HG03432 (cell line): ENCODE data around the gene ZBP1.

Experiments
- ATAC-seq: cut with Tn5 transposase; IDR thresholded peaks from one replicate; pipeline ENCODE4 v1.9.1; 2021; ENCODE audit warnings: mild to moderate bottlenecking, moderate library complexity; ENCODE audit not compliant: unreplicated experiment

Gene ZBP1

DNA sequence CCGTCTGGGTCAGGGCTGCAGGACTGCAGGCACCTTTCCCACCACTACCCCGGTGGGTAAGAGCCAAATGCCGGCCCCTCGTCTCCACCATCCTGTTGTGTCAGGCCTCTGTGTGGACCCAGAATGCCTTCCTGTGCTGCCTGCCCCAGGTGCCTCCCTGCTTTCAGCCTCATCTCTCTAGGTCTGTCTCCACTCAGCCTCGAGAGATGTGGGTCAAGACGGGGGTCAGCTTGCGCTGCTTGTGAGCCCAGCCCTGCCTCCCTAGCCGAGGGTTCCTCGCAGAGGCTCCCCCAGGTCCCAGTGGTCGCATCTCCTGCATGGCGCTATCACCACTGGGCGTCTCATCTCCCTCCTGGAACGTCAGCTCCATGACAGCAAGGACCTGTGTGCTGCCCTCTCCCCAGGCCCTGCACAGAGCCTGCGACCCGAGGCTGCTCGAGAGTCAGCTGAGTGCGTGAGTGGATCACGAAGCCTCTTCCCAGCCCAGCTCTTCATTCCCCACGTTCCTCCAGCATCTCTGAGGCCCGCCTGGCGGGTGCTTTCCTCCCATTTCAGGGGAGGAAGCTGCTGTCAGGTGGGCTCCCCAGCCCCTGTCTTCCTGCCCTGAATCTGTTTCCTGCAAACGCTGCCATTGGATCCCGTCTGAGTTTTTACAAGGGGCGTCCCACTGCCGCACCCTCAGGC lies 38.7 kb upstream of the ZBP1 start:
- no peak for ATAC-seq

DNA sequence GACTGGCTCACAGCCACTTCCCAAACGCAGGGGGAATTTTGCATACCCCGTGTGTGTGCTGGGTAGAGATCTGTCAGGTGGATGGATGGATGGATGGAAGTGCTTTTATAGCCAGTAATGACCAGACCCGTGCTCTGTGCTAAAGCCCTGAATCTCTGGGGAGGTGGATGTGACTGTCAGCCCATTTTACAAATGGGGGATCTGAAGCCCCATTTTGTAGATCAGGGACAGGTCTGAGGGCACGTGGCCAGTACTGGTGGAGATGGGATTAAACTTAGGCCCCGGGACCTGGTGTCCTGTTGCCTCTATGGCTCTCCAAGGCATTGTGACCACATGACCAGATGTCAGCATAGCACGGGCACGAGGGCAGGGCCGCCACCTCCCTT lies 38.2 kb upstream of the ZBP1 start:
- ATAC-seq = no peak

DNA sequence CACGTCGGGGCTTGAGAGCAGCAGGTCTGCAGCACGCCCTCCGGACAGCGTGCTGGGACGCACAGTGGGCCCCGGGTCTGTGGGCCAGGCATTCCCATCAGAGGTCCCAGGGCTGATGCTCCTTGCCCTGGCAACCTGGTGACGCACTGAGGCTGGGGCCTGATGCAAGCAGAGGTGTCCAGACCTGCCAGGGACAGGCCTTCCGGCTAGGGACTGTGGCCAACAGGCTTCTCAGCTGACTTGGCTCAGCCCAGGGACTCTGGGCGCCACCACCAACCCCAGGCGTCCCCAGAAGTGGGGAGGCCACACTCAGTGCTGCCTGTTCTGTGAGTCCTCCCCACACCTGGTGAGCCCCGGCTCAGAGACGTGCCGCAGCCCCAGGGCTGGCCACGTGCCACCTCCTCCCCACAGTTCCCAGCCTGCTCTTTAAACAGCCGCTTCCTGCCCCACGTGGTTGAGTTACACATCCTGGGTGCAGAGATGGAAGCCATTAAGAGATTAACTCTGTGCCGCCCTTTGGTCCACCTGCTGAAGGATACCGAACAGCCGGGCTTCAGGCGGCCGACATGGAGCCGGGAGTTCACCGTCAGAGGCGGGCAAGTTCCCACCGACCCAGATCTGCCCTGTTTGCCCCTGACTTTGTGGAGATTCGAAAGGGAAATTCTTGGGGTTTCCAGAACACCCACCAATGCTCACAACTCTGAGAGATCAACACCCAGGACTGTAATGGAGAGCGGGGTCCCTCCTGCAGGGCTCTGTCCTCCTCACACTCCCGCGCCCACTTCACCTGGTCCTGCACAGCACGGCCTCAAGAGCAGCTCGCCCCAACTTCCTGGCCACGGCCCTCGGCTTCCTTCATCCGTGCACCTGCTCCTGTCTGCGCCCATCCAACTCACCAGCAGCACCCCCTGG lies 37.6 kb upstream of the ZBP1 start:
- ATAC-seq = no peak

DNA sequence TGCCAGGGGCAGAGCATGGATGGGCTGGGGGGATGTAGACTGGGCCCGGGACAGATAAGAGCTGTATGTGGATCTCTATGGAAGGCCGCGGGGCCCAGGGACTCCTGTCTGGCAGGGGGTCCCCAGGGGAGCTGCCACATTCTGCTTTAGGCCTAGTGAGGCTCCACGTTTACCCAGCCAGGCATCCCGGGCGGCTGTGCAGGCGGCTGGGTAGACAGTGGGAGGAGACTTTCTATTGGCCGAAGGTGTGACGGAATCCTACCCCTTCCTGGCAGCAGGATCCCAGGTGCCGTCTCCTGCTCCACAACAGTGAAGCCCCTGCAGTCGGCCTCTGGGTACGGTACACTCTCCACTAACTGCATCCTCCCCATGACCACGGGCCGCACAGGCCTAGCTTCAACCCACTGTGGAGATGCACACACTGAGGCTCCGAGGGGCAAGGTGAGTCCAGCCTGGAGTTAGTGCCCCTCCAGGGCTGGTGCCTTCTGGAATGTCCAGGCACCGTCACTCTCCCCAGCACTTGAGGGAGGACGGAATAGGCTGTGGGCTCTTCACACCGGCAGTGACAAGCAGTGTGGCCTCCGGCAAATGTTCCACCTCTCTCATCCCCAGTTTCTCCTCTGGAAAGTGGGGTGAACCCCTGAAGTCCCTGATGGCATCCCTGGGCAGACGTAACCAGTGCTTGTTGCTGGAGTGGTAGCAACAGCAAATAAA lies 36.8 kb upstream of the ZBP1 start:
- no peak for ATAC-seq

DNA sequence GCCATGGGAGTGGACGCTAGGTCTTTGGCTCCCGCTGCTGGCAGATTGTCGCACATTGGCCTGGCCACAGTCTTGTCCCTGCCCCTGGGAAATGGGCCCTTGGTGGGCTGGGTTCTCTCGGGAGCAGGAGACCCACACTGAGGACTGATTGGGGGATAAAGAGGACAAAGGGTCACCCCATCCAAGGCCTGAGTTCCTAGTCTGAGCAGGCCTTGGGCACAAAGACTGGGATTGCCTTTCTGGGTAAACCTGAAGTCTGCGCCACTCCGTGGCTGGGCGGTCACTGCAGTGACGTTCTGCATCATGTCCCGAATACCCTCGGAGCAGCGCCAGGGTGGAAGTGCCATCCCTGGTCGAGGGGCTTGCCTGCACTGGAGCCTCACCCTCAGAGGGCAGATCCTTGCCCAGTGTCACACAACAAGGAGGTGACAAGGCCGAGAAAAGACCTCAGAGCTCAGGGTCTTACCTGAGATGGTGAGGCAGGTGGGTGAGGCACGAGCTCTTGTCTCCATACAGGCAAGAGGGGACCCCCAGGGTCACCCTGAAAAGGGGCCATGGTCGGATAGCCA lies 36.1 kb upstream of the ZBP1 start:
- ATAC-seq = no peak

DNA sequence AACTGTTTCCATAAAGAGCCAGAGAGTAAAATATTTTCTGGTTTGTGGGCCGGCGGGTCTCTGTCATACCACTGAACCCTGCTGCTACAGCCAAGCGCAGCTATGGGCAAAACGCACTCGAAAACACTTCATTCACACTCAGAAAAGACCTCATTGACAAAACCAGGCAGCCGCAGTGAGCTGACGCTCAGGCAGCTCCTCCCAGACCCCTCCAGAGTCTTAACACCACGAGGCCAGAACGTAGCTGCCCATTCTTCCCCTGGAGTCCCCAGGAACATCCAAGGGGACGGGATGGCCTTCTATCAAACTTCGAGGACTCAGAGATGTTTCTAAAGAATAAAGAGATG lies 35.6 kb upstream of the ZBP1 start:
- ATAC-seq = no peak

DNA sequence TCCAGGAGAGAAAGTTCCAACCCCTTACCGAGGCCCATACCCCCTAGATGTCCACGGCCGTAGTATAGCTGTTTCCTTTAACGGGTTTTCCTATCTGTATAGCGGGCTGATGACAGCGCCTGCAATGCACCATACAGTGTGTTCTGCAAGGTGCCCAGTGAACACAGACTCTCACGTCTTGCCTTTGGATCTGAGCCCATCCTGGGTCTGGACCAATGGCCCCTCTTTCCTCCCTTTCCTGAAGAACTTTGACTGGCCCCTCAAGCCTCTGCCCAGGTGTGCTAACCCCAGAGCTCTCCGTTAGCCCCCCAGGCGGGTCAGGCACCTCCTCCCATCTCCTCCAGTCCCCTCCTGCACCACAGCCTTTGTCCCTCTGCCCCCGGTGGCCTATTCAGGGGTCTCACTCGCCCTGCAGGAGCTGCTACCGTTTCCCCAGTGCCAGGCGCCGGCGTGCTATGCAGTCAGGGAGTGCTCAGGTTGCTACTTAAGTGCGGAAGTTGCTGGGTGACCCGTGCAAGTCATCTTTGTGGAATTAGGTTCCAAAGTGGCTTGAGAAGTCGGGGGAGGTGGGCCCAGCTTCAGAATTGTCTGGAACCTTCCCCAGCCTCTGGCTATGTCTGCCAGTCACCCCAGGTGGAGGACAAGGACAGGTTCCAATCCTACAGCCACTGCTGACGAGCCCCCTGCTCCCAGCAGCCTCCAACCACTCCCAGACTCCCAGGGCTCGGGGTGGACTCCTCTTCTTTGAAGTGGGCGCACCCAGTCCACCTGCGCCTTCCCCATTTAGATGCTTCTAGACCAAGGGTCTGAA lies 35.0 kb upstream of the ZBP1 start:
- ATAC-seq = no peak

DNA sequence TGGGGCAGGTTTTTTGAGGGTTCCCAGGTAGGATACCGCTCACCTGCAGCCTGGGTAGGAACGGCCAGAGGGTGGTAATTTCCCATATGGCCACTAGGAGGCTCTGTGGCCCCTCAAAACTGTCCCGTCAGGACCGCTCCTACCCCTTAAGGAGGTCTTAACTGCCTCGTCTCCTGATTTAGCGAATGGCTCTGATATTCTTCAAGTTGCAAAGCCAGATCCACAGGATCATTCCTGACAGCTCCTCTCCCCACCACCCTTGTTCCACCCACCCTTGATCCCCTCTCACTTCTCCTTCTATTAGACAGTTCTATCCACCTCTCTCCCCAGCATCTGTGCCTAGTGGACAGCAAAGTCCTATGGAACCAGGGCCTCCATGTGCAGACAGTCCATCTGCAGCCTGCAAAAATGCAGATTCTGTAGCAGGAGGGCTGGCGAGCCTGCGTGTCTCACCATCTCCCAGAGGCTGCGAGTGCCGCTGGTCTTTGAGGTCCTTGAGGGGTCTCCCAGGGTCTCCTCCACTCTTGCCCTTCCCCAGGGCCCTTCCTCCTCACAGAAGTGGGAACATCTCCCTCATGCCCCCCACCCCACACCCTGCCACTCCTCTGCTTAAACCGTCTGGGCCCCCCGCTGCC lies 34.3 kb upstream of the ZBP1 start:
- no peak for ATAC-seq

DNA sequence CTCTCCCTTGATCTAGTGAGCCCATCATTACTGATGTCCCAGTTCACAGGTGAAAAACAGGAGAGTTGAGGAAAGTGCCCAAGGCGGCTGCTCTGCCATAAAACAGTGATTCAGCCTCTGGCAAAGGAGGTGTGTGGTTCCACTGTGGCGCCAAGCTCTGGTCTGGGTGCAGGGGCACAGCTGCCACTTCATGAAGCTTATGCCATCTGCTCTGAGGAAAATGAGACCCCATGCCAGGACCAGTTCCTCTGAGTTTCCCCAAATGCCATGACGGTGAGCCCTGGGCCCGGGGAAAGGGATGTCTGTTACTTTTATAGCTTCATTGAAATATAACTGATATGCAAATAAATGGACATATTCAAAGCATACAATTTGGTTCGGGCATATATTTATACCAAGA lies 33.7 kb upstream of the ZBP1 start:
- ATAC-seq = no peak

DNA sequence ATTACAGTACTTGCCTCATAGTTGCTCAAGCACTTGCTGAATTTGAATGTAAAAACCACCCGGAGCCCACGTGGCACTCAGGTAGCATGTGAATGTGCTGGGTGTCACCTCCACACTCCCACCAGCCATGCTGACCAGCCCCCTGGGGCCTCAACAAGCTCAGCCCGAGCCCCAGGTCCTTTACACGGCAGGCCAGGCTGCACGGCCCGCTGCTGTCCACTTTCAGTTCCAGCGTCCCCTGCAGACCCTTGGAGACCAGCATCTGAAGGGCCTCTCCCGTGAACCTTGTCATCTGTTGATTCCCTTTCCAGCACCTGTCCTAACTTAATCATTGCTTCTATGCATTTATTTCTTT lies 33.3 kb upstream of the ZBP1 start:
- ATAC-seq = no peak

DNA sequence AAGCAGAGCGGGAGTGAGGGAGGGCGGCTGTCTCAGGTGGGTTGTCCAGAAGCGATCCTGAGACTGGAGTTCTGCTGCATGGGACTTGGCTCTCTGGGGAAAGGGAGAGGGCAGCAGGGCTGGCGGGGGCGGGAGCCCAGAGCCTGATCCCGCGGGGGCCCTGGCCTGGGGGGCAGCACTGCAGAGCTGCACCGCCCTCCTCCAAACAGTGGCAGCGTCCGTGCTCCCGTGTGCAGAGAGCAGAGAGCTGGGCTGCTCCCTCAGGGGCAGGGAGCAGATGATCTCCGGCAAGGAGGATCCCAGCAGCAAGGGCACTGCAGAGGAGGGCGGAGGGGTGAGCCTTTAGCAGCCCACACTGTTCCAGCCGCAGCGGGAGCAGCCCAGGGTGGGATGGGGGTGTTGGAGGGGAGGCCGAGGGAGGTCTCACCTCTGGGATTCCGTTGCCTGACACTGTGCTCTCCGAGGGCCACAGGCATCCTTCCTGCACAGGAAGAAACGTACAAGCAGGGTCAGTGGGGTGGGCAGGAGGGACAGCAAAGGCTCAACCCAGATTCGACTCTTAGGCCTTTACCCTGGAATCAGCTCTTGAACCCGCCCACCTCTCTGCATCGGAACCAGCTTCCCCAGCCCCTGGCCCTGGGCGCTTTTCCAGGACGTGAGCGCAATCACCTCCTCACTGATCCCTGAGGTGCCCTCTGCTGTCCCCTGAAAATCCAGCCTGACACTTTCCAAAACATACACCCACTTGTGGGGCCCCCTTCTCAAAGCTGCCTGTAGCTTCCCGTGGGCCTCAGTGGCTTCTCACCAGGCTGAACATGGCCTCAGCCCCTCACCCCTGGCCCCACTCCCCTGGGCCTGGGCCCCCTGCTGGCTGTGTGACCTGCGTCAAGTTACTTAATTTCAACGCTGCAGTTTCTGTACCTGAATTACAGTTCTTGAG lies 32.6 kb upstream of the ZBP1 start:
- no peak for ATAC-seq

DNA sequence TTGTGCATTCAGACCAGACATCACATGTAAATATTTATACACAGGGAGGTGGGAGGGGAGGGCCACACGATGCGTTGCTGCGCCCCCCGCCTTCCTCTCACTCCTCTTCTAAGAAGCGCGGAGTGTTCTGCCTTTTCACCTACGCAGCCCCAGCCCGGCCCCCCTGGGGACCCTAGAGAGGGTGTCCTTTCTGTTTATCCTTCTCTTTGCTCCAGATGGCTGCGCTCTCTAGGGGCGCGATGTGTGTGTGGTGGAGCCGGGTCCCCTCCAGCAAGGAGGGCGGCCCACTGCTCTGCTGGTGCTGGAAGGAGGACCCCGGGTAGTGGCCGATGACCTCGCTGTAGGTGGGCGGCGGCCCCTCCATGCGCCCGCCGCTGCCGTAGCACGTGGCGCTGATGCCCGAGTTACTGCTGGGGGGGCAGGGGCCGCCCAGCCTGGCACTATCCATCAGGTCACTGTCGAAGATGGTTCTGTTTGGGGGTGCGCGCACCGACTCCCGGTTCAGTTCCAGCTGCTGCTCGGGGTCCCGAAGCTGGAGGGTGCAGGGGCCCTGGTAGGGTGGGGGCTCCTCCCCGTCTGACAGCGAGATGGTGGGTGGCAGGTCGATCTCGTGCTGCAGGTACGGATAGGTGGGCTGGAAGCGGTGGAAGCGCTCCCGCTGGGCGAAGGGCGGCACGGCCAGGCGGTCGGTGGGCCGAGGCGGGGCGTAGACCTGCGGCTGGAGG lies 31.8 kb upstream of the ZBP1 start:
- ATAC-seq = no peak

DNA sequence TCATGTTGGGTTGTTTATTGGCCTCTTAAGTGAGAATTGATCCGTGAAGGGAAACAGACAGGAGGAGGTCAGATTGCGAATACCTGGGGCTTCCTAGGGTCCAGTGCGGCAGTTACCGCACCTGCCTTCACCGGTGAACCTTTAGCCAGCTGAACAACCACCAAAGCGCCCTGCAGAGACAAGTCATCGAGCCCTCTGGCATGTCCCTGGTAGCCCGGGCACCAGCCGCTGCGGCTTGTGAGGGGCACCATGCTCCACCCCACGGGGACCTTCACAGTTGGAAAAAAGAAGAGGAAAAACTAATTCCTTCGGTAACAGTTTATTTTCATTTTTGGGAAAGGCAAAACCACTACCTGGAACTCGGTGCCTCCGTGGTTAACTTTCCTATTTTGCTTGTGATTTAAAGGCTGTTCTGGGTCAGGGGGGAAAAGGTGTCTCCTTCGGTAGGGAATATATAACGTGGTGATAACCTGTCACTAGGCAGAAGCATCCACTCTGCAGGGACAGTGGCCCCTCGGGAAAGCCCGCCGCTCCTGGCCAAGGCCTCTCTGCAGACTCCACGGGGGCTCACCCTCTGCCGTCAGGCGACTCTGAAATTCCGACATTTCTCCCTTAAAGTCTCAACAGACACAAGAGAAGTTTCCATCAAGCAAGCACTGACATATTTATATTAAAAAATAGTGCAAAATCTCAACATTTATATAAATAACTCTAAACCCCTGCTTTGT lies 30.7 kb upstream of the ZBP1 start:
- ATAC-seq = no peak

DNA sequence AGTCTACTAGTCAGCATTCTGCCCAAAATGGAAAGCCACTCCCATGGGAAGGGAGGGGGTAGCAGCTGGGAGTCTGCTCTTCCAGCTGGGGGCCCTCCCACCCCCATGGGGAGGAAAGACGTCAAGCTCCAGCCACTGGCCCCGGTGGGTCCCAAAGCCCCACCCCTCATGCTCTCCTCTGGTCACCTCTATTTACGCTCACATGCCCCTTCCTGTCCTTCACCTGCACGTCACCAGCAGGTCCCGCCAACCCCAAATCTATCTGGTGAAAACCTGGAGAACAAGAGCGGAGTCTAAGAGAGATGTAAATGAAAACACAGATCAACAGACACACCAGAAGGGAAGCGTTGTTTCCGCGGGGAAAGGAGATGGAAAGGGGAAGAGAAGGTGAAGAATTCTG lies 30.0 kb upstream of the ZBP1 start:
- no peak for ATAC-seq

DNA sequence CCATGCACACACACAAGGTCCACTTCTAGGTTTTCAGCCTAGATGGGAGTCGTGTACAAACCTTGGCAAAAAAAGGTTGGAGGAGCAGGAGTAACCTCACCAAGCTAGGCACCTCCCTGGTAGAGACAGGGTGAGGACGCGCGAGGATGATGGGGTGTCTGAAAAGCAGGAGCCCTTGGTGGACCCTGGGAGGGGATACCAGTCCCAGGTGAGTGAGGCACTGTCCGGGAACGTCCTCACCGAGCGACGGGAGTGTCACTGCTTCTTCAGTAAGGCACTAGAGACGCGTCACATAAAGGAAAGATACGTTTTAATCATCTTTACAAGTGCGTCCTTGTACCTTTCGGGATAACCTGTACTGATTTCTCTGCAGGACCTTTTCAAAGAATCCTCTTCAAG lies 29.4 kb upstream of the ZBP1 start:
- ATAC-seq = no peak

DNA sequence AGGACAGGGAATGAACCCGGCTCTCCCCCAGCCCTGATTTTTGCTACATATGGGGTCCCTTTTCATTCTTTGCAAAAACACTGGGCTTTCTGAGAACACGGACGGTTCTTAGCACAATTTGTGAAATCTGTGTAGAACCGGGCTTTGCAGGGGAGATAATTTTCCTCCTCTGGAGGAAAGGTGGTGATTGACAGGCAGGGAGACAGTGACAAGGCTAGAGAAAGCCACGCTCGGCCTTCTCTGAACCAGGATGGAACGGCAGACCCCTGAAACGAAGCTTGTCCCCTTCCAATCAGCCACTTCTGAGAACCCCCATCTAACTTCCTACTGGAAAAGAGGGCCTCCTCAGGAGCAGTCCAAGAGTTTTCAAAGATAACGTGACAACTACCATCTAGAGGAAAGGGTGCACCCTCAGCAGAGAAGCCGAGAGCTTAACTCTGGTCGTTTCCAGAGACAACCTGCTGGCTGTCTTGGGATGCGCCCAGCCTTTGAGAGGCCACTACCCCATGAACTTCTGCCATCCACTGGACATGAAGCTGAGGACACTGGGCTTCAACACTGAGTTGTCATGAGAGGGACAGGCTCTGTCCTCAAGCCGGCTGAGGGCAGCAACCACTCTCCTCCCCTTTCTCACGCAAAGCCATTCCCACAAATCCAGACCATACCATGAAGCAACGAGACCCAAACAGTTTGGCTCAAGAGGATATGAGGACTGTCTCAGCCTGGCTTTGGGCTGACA lies 28.8 kb upstream of the ZBP1 start:
- no peak for ATAC-seq
